Transverse colon (tissue), 4 donors: ENCODE data around the gene PPP3CB.

Source experiments
- CTCF ChIP-seq, 5 experiments: fragments of 200-600 bp in 3 of 5; fragments of 450-650 bp in 2 of 5; sonication (generic) in 3 of 5; IDR thresholded peaks; 1 replicate in 2 of 5; 2 replicates in 3 of 5; pipeline ENCODE4 v1.5.1; 2016 to 2017; ENCODE audit warnings: antibody characterized with exemption in 5 of 5, inconsistent platforms in 3 of 5, mild to moderate bottlenecking in 2 of 5, moderate library complexity in 1 of 5
- POLR2A ChIP-seq: fragments of 450-650 bp; IDR thresholded peaks from one replicate; pipeline ENCODE4 v1.6.1; 2016; ENCODE audit warnings: antibody characterized with exemption, mild to moderate bottlenecking, moderate library complexity
- POLR2AphosphoS5 ChIP-seq, 3 donors: sonication (generic); formaldehyde crosslinking; IDR thresholded peaks; one replicate each; pipeline ENCODE4 v1.6.1; 2016; ENCODE audit warnings: antibody characterized with exemption in 3 of 3

GRCh38 chr10:73423309-73423708 lies 72.5 kb downstream of the PPP3CB start:
- TF ChIP-seq CTCF (IDR thresholded peaks at IDR 0.05) (no peak), POLR2A (no peak), POLR2AphosphoS5 (IDR thresholded peaks at IDR 0.05) (no peak)
